HEK293 (cell line): ENCODE results near the gene CCNI.

ENCODE experiments used
- CTCF ChIA-PET: fragments of 350-600 bp; formaldehyde crosslinking; extraction: SDS; loops from one replicate; lab custom pipeline; 2021; ENCODE audit warnings: antibody characterized with exemption; lab: Yijun Ruan, JAX
- POLR2A ChIA-PET: fragments of 300-600 bp; formaldehyde crosslinking; extraction: SDS; loops from one replicate; lab custom pipeline; 2020; ENCODE audit warnings: antibody characterized with exemption, inconsistent platforms; lab: Yijun Ruan, JAX
- H3K27ac ChIP-seq: fragments of 200-500 bp; sonication (Bioruptor generic); 2 replicates; pipeline ENCODE4 v1.5.1; 2014; ENCODE audit warnings: low read depth, low read length, control low read depth, inconsistent platforms; ENCODE audit errors: extremely low read depth
- H3K36me3 ChIP-seq, 2 experiments: fragments of 200-500 bp in 1 of 2; sonication (Bioruptor generic) in 1 of 2; 1 replicate in 1 of 2; 2 replicates in 1 of 2; pipeline ENCODE4 v1.5.1; 2014 to 2017; ENCODE audit warnings: inconsistent platforms in 2 of 2, low read length in 2 of 2; ENCODE audit not compliant: control insufficient read depth in 2 of 2, insufficient read depth in 1 of 2
- H3K4me1 ChIP-seq: fragments of 200-500 bp; sonication (Bioruptor generic); 2 replicates; pipeline ENCODE4 v1.5.1; 2014; ENCODE audit warnings: mild to moderate bottlenecking, low read length, inconsistent platforms; ENCODE audit not compliant: control insufficient read depth, insufficient read depth
- H3K4me3 ChIP-seq: 2 replicates; pipeline ENCODE4 v1.5.1; 2011; ENCODE audit warnings: low read depth, mild to moderate bottlenecking, control low read depth, low read length, moderate library complexity
- H3K9me3 ChIP-seq: fragments of 200-500 bp; sonication (Bioruptor generic); 2 replicates; pipeline ENCODE4 v1.5.1; 2014; ENCODE audit warnings: low read depth, low read length, inconsistent platforms; ENCODE audit not compliant: control insufficient read depth, insufficient read depth
- CTCF ChIP-seq: fragments of 450-650 bp; formaldehyde crosslinking; IDR thresholded peaks from 2 replicates; pipeline ENCODE4 v1.5.1; 2016; ENCODE audit warnings: missing biosample characterization, missing genetic modification characterization
- SP3 ChIP-seq: fragments of 450-650 bp; formaldehyde crosslinking; IDR thresholded peaks from 2 replicates; pipeline ENCODE4 v1.5.1; 2016; ENCODE audit warnings: missing biosample characterization, missing genetic modification characterization
- TSHZ1 ChIP-seq: fragments of 450-650 bp; formaldehyde crosslinking; IDR thresholded peaks from 2 replicates; pipeline ENCODE4 v1.5.1; 2016; ENCODE audit warnings: missing biosample characterization, missing genetic modification characterization, borderline replicate concordance
- ZBTB10 ChIP-seq: fragments of 450-650 bp; formaldehyde crosslinking; IDR thresholded peaks from 2 replicates; pipeline ENCODE4 v1.5.1; 2016; ENCODE audit warnings: missing biosample characterization, missing genetic modification characterization
- ZBTB20 ChIP-seq: fragments of 450-650 bp; formaldehyde crosslinking; IDR thresholded peaks from 2 replicates; pipeline ENCODE4 v1.5.1; 2016; ENCODE audit warnings: missing biosample characterization, missing genetic modification characterization
- ZBTB44 ChIP-seq: fragments of 450-650 bp; IDR thresholded peaks from 2 replicates; pipeline ENCODE4 v1.5.1; 2018; ENCODE audit warnings: missing biosample characterization, mild to moderate bottlenecking, missing genetic modification characterization
- ZBTB8A ChIP-seq: fragments of 450-650 bp; formaldehyde crosslinking; IDR thresholded peaks from 2 replicates; pipeline ENCODE4 v1.5.1; 2016; ENCODE audit warnings: missing biosample characterization, missing genetic modification characterization
- ZIC2 ChIP-seq: fragments of 450-650 bp; formaldehyde crosslinking; IDR thresholded peaks from 2 replicates; pipeline ENCODE4 v1.5.1; 2016; ENCODE audit warnings: missing biosample characterization, missing genetic modification characterization
- ZNF138 ChIP-seq: fragments of 450-650 bp; formaldehyde crosslinking; IDR thresholded peaks from 2 replicates; pipeline ENCODE4 v1.5.1; 2016; ENCODE audit warnings: missing biosample characterization, missing genetic modification characterization, borderline replicate concordance
- ZNF140 ChIP-seq: fragments of 450-650 bp; formaldehyde crosslinking; IDR thresholded peaks from 2 replicates; pipeline ENCODE4 v1.5.1; 2016; ENCODE audit warnings: missing biosample characterization, missing genetic modification characterization
- ZNF184 ChIP-seq: fragments of 450-650 bp; IDR thresholded peaks from 2 replicates; pipeline ENCODE4 v1.5.1; 2018; ENCODE audit warnings: missing biosample characterization, mild to moderate bottlenecking, missing genetic modification characterization
- ZNF211 ChIP-seq: fragments of 450-650 bp; formaldehyde crosslinking; IDR thresholded peaks from 2 replicates; pipeline ENCODE4 v1.5.1; 2016; ENCODE audit warnings: low read depth, missing biosample characterization, missing genetic modification characterization
- ZNF311 ChIP-seq: fragments of 450-650 bp; formaldehyde crosslinking; IDR thresholded peaks from 2 replicates; pipeline ENCODE4 v1.5.1; 2017; ENCODE audit warnings: missing biosample characterization, missing genetic modification characterization, borderline replicate concordance
- ZNF335 ChIP-seq: fragments of 450-650 bp; formaldehyde crosslinking; conservative IDR thresholded peaks from 2 replicates; pipeline ENCODE4 v1.5.1; 2016; ENCODE audit warnings: missing biosample characterization, missing genetic modification characterization
- ZNF560 ChIP-seq: fragments of 450-650 bp; formaldehyde crosslinking; IDR thresholded peaks from 2 replicates; pipeline ENCODE4 v1.5.1; 2017; ENCODE audit warnings: missing biosample characterization, missing genetic modification characterization, borderline replicate concordance
- ZNF843 ChIP-seq: fragments of 450-650 bp; formaldehyde crosslinking; IDR thresholded peaks from 2 replicates; pipeline ENCODE4 v1.5.1; 2016; ENCODE audit warnings: missing biosample characterization, missing genetic modification characterization
- ZSCAN23 ChIP-seq: fragments of 450-650 bp; formaldehyde crosslinking; IDR thresholded peaks from 2 replicates; pipeline ENCODE4 v1.5.1; 2016; ENCODE audit warnings: missing biosample characterization, missing genetic modification characterization

CCNI gene

GRCh38 chr4:77065382-77065781 is 10.4 kb downstream of the CCNI start:
- CTCF ChIA-PET = interaction anchor here (0.7 to 2.0 kb wide), 2 partner anchors 20 to 139 kb away, joined by 3 to 6 read pairs; no protein-coding TSS in a partner anchor
- peaks cover 36 to 48% of the 10 kb centered on the region in 2 experiments for H3K36me3 ChIP-seq
- TF ChIP-seq ZNF843 (no peak), ZNF184 (tag by site-specific recombination) (no peak)
- TF ChIP-seq, all 188 proteins: peak for 0
- no peak overlapping the region for H3K27ac ChIP-seq
- POLR2A ChIA-PET = interaction anchor here (0.8 kb wide), 1 partner anchor 9 kb away, joined by 3 read pairs; no protein-coding TSS in a partner anchor
- H3K9me3 ChIP-seq = no peaks in the 10 kb centered on the region
- H3K4me1 ChIP-seq = no peaks in the 10 kb centered on the region
- no peak overlapping the region for H3K4me3 ChIP-seq

- Histone ChIP-seq H3K4me3 (no peak overlapping the region), H3K36me3 (peaks cover 38 to 64% of the 10 kb centered on the region in 2 experiments), H3K9me3 (no peaks in the 10 kb centered on the region), H3K27ac (no peak overlapping the region), H3K4me1 (no peaks in the 10 kb centered on the region)
- TF ChIP-seq ZSCAN23 (tag by site-specific recombination) = no peak
- ChIA-PET CTCF (interaction anchor here (0.6 kb wide), 1 partner anchor 293 kb away, joined by 3 read pairs; no protein-coding TSS in a partner anchor), POLR2A (no interaction called here)
These were observed 12.9 kb downstream of the CCNI start for GRCh38 chr4:77062856-77063255.

GRCh38 chr4:77052352-77052751 is 23.4 kb downstream of the CCNI start:
- ChIA-PET CTCF (interaction anchor here (0.7 to 4.9 kb wide), 4 partner anchors 7 to 151 kb away, joined by 3 to 33 read pairs (median 6); no protein-coding TSS in a partner anchor), POLR2A (no interaction called here)
- Histone ChIP-seq H3K9me3 (no peaks in the 10 kb centered on the region), H3K4me1 (no peaks in the 10 kb centered on the region), H3K4me3 (no peak overlapping the region), H3K27ac (no peak overlapping the region), H3K36me3 (peaks cover 42 to 90% of the 10 kb centered on the region in 2 experiments)
- TF ChIP-seq ZNF140 (tag by site-specific recombination) (no peak), TSHZ1 (no peak), CTCF (0 out of 2 replicates have a peak, but pooled peaks have one; percentile 23), ZBTB8A (tag by site-specific recombination) (no peak), ZIC2 (tag by site-specific recombination) (no peak), ZNF211 (tag by site-specific recombination) (no peak), ZBTB44 (tag by site-specific recombination) (no peak), ZNF335 (tag by site-specific recombination) (0 out of 2 replicates have a peak, but pooled peaks have one; percentile 27), ZNF138 (tag by site-specific recombination) (no peak), ZNF560 (tag by site-specific recombination) (no peak), ZBTB20 (tag by site-specific recombination) (no peak), SP3 (tag by site-specific recombination) (no peak), ZBTB10 (tag by site-specific recombination) (no peak), ZNF311 (no peak)
